Peyer's patch (tissue), 4 donors: Measurements from ENCODE around the gene COX8A.

Source experiments
- POLR2A ChIP-seq, 2 donors: fragments of 450-650 bp; IDR thresholded peaks; one replicate each; pipeline ENCODE4 v1.5.1; 2017; ENCODE audit warnings: antibody characterized with exemption in 2 of 2, mild to moderate bottlenecking in 2 of 2, moderate library complexity in 2 of 2
- TF ChIP-seq, protein P1 (sequence below), 6 experiments: fragments of 450-650 bp in 4 of 6; fragments of 200-600 bp in 2 of 6; sonication (generic) in 1 of 6; IDR thresholded peaks; one replicate each; pipeline ENCODE4 v1.5.1; 2017 to 2019; ENCODE audit warnings: antibody characterized with exemption in 6 of 6, mild to moderate bottlenecking in 3 of 6, moderate library complexity in 1 of 6

DNA sequence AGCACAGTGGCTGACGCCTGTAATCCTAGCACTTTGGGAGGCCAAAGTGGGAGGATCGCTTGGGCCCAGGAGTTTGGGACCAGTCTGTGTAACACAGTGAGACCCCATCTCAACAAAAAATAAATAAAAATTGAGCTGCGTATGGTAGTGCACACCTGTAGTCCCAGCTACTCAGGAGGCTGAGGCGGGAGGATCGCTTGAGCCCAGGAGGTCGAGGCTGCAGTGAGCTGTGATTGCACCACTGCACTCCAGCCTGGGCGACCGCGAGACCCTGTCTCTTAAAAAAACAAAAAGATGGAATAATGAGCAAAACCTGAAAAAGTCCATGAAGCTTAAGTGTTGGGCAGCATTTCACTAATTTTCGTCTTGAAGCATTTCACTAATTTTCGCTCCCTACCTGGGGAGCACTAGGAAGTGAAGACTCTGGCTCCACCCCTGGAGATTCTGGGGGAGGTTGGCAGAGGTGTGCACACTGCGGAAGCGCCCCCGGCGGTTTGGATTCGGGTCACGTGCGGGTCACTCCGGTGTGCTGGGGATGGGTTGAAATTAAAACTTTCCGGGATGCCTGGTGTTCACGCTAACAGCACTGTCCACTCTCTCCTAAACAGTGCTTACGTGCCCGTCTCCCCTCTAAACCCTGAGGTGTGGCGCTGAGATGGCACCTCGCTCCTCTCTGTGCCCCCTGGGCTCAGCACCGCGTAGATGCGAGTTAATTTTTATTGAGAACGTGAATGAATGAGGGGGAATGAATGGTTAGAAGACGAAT, 36.5 kb upstream of the COX8A start:
- TF ChIP-seq, protein P1, sequence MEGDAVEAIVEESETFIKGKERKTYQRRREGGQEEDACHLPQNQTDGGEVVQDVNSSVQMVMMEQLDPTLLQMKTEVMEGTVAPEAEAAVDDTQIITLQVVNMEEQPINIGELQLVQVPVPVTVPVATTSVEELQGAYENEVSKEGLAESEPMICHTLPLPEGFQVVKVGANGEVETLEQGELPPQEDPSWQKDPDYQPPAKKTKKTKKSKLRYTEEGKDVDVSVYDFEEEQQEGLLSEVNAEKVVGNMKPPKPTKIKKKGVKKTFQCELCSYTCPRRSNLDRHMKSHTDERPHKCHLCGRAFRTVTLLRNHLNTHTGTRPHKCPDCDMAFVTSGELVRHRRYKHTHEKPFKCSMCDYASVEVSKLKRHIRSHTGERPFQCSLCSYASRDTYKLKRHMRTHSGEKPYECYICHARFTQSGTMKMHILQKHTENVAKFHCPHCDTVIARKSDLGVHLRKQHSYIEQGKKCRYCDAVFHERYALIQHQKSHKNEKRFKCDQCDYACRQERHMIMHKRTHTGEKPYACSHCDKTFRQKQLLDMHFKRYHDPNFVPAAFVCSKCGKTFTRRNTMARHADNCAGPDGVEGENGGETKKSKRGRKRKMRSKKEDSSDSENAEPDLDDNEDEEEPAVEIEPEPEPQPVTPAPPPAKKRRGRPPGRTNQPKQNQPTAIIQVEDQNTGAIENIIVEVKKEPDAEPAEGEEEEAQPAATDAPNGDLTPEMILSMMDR (IDR thresholded peaks at IDR 0.05) = no peak
- TF ChIP-seq POLR2A (IDR thresholded peaks at IDR 0.05) = no peak
